Memory B cell (primary cell): Measurements from ENCODE around the gene MAPK8.

Experiments used
- ATAC-seq: fragments of 150-1000 bp; cut with Tn5 transposase; 2 replicates; pipeline ENCODE4 v1.10.0; 2021; ENCODE audit warnings: low read depth, mild to moderate bottlenecking, moderate library complexity
- DNase-seq, 2 donors: peaks; one replicate each; pipeline ENCODE4 v3.0.0; 2022; ENCODE audit warnings: low spot score in 2 of 2
- H3K27ac Mint-ChIP-seq: one replicate; pipeline ENCODE4 v1.8.0; 2022; ENCODE audit warnings: mild to moderate bottlenecking, moderate library complexity, mixed read lengths
- H3K27me3 Mint-ChIP-seq: one replicate; pipeline ENCODE4 v1.8.0; 2022; ENCODE audit warnings: mixed read lengths
- H3K36me3 Mint-ChIP-seq: one replicate; pipeline ENCODE4 v1.8.0; 2022; ENCODE audit warnings: mild to moderate bottlenecking, mixed read lengths
- H3K4me1 Mint-ChIP-seq: one replicate; pipeline ENCODE4 v1.8.0; 2022; ENCODE audit warnings: mixed read lengths
- H3K4me3 Mint-ChIP-seq: one replicate; pipeline ENCODE4 v1.8.0; 2022; ENCODE audit warnings: mild to moderate bottlenecking, moderate library complexity, mixed read lengths
- H3K9me3 Mint-ChIP-seq: one replicate; pipeline ENCODE4 v1.8.0; 2022; ENCODE audit warnings: mixed read lengths

The MAPK8 gene

DNA sequence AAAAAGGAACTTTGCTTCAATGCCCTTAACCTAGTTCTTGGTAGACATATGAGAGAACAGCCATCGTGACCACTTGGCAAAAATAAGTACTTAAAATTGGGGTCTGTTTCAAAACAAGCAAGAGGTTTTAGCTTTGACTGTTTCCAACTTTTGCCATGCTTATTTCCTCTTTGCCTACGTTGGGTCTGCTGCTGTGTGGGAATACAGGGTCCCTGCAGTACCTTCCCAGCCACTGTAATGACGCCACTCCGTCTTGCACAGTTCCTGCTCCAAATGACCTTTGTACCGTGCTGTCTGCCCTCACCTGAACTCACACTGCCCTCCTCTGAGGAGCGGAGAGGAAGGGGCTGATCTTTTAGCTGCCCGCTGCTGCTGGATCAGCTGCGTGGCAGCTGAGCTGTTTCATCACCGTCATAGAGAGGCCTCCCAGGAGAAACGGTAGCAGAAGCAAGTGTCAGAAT lies 133.1 kb downstream of the MAPK8 start:
- no peak for DNase-seq
- H3K27ac Mint-ChIP-seq: no peak overlapping the region
- no peaks in the 10 kb centered on the region for H3K27me3 Mint-ChIP-seq
- H3K36me3 Mint-ChIP-seq: peaks cover 9% of the 10 kb centered on the region
- H3K4me3 Mint-ChIP-seq: no peak overlapping the region
- H3K9me3 Mint-ChIP-seq: no peaks in the 10 kb centered on the region
- no peaks in the 10 kb centered on the region for H3K4me1 Mint-ChIP-seq
- ATAC-seq: no peak

DNA sequence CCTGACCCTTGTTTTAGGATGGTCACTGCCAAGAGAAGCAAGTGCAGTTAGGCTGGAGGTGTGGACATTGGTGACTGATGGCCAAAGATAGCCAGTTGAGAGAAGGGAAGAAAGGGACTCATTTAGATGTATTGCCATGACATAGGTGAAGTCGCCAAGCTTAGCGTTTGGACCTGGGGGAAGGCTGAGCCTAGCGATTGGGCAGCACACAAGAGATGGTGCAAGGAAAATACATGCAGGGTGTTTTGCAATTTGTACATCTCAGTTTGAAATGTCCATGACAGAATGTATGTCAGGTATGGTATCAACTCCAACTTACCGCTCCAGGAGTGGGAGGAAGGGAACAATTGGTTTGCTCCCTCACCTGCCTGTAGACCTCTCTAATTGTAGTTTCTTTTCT lies 134.3 kb downstream of the MAPK8 start:
- Mint-ChIP-seq H3K4me3 (no peak overlapping the region), H3K36me3 (peaks cover 8% of the 10 kb centered on the region), H3K27ac (no peak overlapping the region), H3K4me1 (no peaks in the 10 kb centered on the region), H3K27me3 (no peaks in the 10 kb centered on the region), H3K9me3 (no peaks in the 10 kb centered on the region)
- no peak for DNase-seq
- no peak for ATAC-seq

GRCh38 chr10:48442090-48442808 lies 135.8 kb downstream of the MAPK8 start:
- no peaks in the 10 kb centered on the region for H3K4me1 Mint-ChIP-seq
- ATAC-seq: no peak
- peaks cover 6% of the 10 kb centered on the region for H3K36me3 Mint-ChIP-seq
- no peak for DNase-seq
- no peak overlapping the region for H3K27ac Mint-ChIP-seq
- peaks cover 5% of the 10 kb centered on the region for H3K27me3 Mint-ChIP-seq
- no peak overlapping the region for H3K4me3 Mint-ChIP-seq
- no peaks in the 10 kb centered on the region for H3K9me3 Mint-ChIP-seq

- DNase-seq (no peak), ATAC-seq (no peak)
- no peak overlapping the region for H3K27ac Mint-ChIP-seq
- no peaks in the 10 kb centered on the region for H3K4me1 Mint-ChIP-seq
- H3K36me3 Mint-ChIP-seq: peaks cover 2% of the 10 kb centered on the region
- no peaks in the 10 kb centered on the region for H3K9me3 Mint-ChIP-seq
- H3K27me3 Mint-ChIP-seq: peaks cover 7% of the 10 kb centered on the region
- no peak overlapping the region for H3K4me3 Mint-ChIP-seq
Observed at GRCh38 chr10:48442809-48443177, 136.3 kb downstream of the MAPK8 start.

- no peaks in the 10 kb centered on the region for H3K36me3 Mint-ChIP-seq
- H3K9me3 Mint-ChIP-seq: no peaks in the 10 kb centered on the region
- no peak for DNase-seq
- ATAC-seq: no peak
- no peak overlapping the region for H3K27ac Mint-ChIP-seq
- no peaks in the 10 kb centered on the region for H3K4me1 Mint-ChIP-seq
- H3K4me3 Mint-ChIP-seq: no peak overlapping the region
- peaks cover 15% of the 10 kb centered on the region for H3K27me3 Mint-ChIP-seq
Observed at GRCh38 chr10:48444266-48444665, 137.8 kb downstream of the MAPK8 start.

DNA sequence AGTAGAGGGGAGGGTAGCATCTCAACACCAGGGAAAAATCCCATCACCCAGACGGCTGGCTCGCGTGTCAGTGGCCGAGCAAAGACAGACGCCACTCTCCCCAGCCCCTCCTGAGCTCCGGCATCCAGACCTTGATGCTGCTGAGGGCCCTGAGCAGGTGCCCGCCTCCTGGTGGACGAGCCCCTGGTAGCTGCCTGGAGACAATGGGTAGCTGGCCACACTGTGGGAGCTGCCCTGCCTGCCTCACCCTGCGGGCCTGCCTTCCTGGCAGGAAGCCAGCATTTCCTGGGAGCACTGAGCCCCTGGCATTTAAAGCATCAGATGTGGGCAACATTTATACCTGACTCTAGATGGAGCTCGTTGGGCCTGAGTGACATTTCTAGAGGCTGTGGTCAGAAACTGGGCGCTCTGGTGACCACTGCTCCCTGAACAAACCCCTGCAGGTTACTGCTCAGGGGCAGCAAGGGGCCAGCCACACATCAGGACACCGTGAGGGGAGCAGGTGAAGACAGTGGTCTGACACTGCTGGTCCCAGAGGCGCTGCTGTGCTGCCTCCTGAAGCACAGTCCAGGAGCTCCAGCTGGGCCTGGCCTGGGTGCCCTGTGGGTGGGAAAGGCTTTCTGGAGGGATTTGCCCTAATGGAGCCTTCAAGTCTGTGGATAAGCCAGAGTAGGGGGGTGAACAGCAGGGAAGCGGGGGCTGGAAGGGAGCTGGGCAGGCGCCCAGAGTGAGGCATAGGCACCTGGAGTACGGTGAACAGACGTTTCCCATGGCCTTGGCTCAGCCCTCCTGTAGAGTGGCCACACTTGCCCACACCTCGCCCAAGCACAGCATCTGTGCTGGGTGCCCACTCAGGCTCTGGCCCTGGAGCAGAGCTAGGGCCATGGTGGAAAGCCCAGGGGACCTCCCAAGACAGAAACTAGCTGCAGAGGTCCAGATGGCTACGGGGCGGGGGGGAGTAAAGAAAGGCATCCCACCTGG lies 138.7 kb downstream of the MAPK8 start:
- no peak overlapping the region for H3K4me3 Mint-ChIP-seq
- H3K27me3 Mint-ChIP-seq: peaks cover 15% of the 10 kb centered on the region
- H3K27ac Mint-ChIP-seq: no peak overlapping the region
- H3K36me3 Mint-ChIP-seq: no peaks in the 10 kb centered on the region
- no peak for DNase-seq
- no peaks in the 10 kb centered on the region for H3K9me3 Mint-ChIP-seq
- no peak for ATAC-seq
- no peaks in the 10 kb centered on the region for H3K4me1 Mint-ChIP-seq

DNA sequence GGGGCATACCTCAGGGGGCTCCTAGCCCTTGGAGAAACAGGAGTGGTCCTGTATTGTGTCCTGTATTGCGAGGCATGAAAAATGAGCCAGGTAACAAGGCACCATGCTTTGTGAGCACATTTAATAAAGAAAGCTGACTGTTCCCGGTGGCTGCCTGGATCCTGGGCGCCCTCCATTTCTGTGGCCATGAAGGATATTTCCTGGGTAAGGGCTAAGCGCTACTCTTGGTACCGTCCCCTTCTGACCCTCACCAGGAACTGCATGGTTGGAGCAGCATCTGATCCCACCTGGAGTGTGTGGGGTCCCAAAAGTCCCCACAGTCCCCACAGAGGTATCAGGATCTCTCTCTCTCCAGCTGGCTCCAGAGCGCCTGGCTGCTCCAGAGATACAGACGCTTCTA lies 139.5 kb downstream of the MAPK8 start:
- Mint-ChIP-seq H3K27me3 (peaks cover 15% of the 10 kb centered on the region), H3K9me3 (no peaks in the 10 kb centered on the region), H3K4me3 (no peak overlapping the region), H3K27ac (no peak overlapping the region), H3K4me1 (no peaks in the 10 kb centered on the region), H3K36me3 (no peaks in the 10 kb centered on the region)
- DNase-seq (no peak), ATAC-seq (no peak)

GRCh38 chr10:48446785-48447184 lies 140.3 kb downstream of the MAPK8 start:
- no peaks in the 10 kb centered on the region for H3K4me1 Mint-ChIP-seq
- ATAC-seq (no peak), DNase-seq (no peak)
- peaks cover 17% of the 10 kb centered on the region for H3K27me3 Mint-ChIP-seq
- no peak overlapping the region for H3K4me3 Mint-ChIP-seq
- H3K9me3 Mint-ChIP-seq: no peaks in the 10 kb centered on the region
- no peak overlapping the region for H3K27ac Mint-ChIP-seq
- H3K36me3 Mint-ChIP-seq: no peaks in the 10 kb centered on the region

- no peak overlapping the region for H3K27ac Mint-ChIP-seq
- no peaks in the 10 kb centered on the region for H3K9me3 Mint-ChIP-seq
- DNase-seq: no peak
- ATAC-seq: no peak
- no peaks in the 10 kb centered on the region for H3K4me1 Mint-ChIP-seq
- no peak overlapping the region for H3K4me3 Mint-ChIP-seq
- H3K27me3 Mint-ChIP-seq: peaks cover 19% of the 10 kb centered on the region
- no peaks in the 10 kb centered on the region for H3K36me3 Mint-ChIP-seq
Observed at GRCh38 chr10:48447356-48448215, 141.1 kb downstream of the MAPK8 start.

DNA sequence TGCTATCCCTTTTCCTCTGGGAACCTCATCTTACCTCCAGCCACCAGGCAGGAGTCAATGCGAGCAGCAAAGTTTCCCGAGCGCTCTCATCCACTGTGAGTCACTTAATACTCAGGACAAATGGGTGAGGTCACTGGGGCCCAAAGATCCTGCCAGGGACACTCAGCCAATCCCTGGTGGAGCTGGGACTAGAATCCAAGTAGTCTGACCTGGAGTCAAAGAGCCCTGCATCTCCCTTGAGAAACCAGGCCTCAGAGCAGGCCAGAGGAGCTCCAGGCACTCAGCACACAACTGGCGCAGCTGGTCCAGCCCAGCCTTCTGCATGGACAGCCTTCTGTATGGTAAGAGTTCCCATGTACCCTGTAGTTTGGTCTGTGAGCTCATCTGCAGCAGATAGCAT lies 142.3 kb downstream of the MAPK8 start:
- peaks cover 19% of the 10 kb centered on the region for H3K27me3 Mint-ChIP-seq
- no peaks in the 10 kb centered on the region for H3K4me1 Mint-ChIP-seq
- ATAC-seq: no peak
- no peak for DNase-seq
- H3K36me3 Mint-ChIP-seq: no peaks in the 10 kb centered on the region
- H3K4me3 Mint-ChIP-seq: no peak overlapping the region
- no peak overlapping the region for H3K27ac Mint-ChIP-seq
- H3K9me3 Mint-ChIP-seq: no peaks in the 10 kb centered on the region

DNA sequence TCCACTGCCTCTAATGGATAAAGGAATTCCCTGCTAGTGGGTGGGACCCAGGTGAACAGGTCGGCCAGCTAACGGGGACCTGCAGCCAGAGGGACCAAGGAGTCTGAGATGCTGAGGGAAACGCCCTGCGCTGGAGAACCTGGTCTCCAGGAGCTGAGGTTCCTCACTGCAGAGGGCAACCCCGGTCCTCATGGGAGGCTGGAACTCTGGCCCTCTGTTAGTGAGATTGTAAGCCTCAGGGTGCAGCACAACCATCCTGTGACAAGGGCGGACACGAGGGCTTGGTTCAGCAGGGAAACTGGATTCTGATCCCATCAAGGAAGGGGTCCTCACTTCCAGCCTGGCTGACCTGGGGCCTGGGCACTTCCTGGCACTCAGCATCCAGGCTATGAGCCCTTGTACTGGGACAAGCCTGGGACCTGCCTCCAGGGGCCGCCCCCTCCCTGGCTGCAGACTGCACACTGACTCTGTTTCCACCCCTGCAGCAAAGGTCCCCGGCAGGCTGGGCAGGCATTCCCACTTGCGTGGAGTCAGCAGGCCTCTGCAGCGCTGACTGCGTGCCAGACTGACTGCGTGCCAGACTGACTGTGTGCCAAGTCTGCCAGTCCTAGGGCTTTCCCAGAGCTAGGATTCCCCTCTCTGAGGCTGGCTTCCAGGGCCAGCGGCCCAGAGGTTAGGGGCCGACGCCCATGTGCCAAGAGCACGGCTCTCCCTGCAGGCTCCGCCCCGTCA lies 143.2 kb downstream of the MAPK8 start:
- DNase-seq (no peak), ATAC-seq (no peak)
- Mint-ChIP-seq H3K27ac (no peak overlapping the region), H3K9me3 (no peaks in the 10 kb centered on the region), H3K27me3 (peaks cover 19% of the 10 kb centered on the region), H3K4me3 (no peak overlapping the region), H3K4me1 (no peaks in the 10 kb centered on the region), H3K36me3 (no peaks in the 10 kb centered on the region)

DNA sequence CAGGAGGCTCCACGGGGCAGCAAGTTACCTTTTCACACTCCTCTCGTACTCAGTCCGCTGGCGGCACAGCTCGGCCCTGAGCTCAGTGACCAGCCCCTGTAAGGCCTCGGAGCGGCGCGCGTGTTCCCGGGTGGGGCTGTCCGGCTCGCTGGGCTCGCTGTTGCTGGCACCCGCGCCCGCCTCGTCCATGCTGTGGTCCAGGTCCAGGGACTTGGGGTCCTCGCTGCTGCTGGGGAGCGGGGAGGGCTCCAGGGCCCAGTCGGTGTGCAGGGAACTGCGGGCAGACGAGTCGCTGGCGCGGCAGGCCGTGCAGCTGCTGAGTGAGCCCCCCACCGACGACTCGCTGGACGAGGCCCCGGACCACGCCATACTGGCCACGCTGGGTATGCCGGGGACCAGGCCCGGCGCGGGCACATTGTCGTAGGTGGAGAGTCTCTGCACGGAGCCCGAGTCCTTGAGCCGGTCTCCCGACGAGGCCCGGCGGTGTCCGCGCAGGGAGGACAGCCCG lies 143.8 kb downstream of the MAPK8 start:
- Mint-ChIP-seq H3K9me3 (no peaks in the 10 kb centered on the region), H3K4me3 (no peak overlapping the region), H3K27ac (no peak overlapping the region), H3K27me3 (peaks cover 19% of the 10 kb centered on the region), H3K4me1 (no peaks in the 10 kb centered on the region), H3K36me3 (no peaks in the 10 kb centered on the region)
- DNase-seq (no peak), ATAC-seq (no peak)

DNA sequence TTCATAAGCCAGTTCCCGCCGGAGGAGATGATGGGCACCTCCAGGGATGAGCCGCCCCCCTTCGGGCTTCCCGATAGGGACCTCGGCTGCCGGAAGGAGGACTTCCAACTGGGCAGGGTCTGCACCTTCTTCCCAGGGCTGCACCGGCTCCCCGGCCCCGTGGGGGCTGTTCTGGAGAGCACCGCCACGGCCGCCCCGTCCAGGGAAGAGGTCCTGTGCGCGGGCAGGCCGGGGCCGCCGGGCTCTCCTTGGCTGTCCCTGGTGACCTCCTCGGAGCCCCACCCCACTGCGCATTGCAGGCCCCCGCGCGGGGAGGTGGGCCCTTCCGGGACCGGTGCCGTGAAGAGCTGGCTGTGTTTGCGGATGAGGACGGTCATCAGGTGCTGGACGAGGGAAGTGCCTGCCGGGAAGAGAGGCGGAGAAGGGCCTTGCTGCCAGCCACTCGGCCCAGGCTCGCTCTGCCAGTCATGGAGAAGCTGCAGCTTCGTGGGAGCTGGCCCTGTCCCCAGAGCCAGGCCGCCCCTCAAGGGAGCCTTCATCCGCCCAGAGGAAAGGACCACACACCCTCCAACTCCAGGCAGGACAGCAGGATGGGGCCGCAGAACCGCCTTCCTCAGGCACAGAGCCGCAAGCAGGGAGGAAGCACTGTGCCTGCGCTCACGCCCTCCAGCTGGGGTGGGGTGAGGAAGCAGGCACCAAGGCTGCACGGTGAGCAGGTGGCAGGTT lies 144.4 kb downstream of the MAPK8 start:
- no peaks in the 10 kb centered on the region for H3K9me3 Mint-ChIP-seq
- no peak overlapping the region for H3K4me3 Mint-ChIP-seq
- DNase-seq (no peak), ATAC-seq (no peak)
- no peak overlapping the region for H3K27ac Mint-ChIP-seq
- H3K4me1 Mint-ChIP-seq: no peaks in the 10 kb centered on the region
- H3K36me3 Mint-ChIP-seq: no peaks in the 10 kb centered on the region
- peaks cover 19% of the 10 kb centered on the region for H3K27me3 Mint-ChIP-seq
